GM21367 (cell line): ENCODE data around the gene MTREX.

Experiments
- ATAC-seq: cut with Tn5 transposase; IDR thresholded peaks from one replicate; pipeline ENCODE4 v1.9.1; 2021; ENCODE audit not compliant: unreplicated experiment

Gene MTREX

DNA sequence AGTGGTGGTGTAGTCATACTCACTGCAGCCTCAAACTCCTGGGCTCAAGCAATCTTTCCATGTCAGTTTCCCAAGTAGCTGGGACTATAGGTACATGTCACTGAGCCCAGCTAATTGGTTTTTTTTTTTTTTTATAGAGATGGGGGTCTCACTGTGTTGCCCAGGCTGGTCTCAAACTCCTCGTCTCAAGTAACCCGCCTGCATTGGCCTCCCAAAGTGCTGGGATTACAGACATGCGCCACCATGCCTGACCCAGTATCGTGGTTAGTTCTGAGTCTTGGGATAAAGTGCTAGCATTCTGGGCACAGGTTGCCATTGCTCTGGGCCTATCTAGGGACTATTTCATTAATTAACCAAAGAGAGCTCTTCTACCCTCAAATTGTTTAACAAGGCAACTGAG, 118.7 kb downstream of the MTREX start:
- no peak for ATAC-seq

GRCh38 chr5:55427157-55427556, 119.4 kb downstream of the MTREX start:
- no peak for ATAC-seq

DNA sequence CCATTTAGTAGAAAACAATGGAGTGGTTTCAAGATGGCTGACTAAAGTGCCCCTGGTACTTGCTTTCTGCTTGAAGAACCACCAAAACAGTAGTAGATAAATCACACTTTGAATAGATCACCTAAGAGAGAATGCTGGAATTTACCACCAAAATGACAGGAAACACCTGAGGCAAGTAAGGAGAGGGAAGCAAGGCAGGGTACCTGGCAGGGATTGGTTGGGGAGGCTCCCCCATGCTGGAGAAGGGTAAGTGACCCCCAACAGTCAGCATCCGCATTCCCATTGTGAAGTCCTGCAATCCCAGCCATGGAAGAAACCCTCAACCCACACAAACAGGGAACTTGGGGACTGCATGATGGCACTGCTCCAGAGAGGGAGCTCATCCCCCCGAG, 121.4 kb downstream of the MTREX start:
- ATAC-seq: no peak

DNA sequence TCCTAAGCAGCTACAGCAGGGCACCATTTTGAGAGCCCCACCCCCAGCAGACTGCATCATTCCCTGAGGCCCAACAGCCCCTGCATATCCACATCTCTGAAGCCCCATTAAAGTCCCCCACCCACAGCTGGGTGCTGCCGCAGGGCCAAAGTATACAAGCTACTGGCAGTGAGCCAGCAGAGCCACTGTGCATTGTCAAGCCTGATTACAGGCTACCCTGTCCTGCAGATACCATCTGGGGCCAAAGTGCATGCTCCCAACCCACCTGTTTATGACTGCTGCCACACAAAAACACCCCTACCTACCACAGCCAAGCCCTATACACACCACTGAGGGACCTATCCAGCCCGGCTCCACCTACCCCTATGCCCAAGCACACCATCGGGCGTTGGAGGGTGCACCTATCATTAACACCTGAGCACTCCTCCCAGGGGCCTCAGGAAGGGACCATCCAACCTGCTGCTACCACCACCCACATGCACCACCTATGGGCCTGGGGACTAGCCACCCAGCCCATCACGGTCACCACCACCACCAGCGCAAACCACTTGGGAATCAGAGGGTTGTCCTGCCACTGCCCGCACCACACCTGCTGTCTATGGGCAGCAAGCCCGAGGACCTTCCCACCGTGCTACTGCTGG, 121.9 kb downstream of the MTREX start:
- ATAC-seq: no peak

- ATAC-seq: no peak
These were observed 124.8 kb downstream of the MTREX start for GRCh38 chr5:55432549-55432948.

DNA sequence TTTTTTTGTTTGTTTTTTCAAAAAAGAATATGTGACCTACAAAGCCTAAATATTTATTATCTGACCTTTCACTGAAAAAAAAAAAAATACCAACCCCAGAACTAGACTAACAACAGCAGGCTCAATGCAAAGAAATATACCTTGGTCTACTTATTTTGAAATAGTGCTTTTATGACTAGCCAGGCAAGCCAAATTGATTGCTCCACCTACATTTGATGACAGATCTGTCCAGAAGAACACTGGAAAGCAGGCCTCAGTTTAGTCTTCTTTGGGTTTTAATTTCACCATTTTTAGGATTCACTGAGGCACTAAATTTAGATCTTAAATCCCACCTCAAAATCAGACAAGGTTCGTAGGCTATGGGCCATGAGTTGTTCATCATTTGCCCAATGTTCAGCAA, 129.7 kb downstream of the MTREX start:
- ATAC-seq: no peak

DNA sequence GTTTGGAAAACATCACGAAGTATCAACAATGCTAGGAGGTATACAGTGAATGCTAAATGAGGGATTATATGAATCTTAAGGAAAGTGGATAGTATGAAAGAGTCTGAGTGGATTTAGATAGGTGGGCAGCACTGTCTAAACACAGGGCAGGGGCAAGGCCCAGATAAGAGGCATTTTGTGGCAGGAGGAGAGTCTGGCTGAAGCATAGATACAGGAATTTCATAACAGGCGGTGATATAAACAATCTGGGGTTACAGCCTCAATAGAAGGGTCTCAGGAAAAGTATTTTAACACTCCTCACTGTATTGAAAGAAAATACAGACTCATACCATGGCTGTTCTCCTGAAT, 130.0 kb downstream of the MTREX start:
- ATAC-seq: no peak

DNA sequence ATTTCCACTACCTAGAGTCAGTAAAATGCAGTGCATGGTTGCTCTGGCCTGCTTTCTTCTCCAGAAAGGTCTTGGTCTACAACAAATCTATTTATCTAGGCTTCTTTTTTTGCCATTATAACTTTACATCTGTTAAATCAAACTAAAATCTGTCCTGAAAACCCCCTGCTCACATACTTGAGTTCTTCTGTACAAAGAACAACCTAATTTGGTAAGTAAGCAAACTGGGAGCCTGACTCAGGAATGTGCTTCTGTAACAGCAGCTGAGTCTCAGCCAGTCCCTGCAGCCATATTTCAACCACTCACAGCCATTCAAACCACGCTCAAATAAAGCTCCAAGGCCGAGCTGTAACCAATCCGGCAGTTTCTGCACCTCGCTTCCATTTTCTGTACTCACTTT, 131.2 kb downstream of the MTREX start:
- ATAC-seq: no peak

GRCh38 chr5:55440188-55440646, 132.4 kb downstream of the MTREX start:
- ATAC-seq: no peak

- no peak for ATAC-seq
These were observed 133.4 kb downstream of the MTREX start for GRCh38 chr5:55441107-55441771.

DNA sequence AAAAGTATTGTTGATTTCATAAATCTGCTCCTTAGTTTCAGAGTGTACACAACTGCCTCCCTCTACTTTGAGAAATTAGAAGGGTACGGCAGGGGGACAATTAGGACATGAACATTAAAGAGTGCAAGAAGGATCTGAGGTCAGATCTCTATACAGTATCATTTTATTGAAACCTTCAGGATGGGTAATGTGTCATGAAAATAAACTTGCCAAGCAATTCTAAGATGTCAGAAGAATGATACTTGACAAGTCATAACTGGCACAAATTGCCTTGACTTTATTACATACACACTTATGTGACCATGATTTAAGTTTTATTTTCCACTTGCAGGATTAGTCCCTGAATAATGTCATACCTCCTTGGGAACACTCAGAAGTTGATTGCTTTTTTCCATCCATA, 134.2 kb downstream of the MTREX start:
- no peak for ATAC-seq

- ATAC-seq: no peak
These were observed 138.0 kb downstream of the MTREX start for GRCh38 chr5:55445791-55446190.

DNA sequence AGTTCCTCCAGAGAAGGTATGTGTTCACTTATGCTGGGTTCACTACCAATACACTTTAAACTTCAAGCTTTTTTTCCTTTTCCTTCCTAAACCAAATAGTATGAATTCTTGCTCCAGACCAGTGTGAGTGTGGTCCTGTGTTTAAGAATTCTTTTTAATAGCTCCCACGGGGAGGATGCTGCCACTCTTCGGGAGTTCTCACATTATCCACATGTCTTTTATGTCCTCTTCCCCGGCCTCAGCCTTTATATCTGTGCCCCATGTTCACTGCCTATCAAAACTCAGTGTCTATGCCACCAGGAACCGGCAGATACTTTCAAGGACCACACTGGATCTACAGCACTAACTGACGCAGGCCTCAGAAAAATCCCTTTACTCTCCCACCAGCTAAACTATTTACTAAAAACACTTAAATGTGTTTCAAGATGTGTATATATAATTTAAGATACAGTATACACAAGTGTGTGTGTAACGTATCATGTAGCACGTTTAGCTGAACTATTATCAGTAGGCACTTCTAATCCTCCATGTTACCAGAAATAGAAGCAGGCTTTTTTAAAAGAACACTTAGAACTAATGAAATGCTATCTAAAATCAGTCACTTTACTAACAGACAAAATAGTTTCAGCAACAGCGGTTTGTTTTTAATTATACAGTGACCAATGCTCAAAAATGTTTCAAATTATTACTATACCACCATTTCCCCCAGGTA, 139.0 kb downstream of the MTREX start:
- no peak for ATAC-seq

DNA sequence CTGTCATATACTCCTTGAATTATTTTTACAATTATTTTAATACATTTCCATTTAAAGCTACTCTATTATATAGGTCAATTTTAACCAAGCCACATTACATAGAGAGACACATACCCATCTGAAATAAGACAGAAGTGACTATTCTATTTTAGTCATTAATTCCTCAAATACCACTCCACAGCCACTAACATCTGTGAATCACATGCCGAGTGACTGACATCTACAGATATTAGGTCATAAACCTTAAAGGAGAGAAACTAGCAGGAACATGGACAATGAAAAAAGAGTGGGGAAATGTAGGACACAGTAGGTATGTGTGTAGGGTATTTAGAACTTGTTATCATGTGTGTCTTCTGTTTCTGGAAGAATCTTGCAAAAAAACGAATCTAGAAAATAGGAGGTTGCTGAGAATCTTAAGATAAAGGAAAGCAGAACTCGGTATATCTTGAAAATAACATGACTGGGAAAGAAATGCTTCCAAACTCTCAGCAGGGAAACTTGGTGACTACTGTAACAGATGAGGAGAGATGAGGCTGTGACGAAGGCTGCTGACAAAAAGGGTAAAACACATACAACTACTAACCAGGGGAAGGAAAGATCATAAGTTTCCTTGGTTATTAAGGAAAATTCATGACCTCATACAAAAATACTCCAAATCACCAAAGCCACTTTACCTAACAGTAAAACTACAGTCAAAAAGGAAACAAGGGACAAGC, 142.4 kb downstream of the MTREX start:
- ATAC-seq: no peak

DNA sequence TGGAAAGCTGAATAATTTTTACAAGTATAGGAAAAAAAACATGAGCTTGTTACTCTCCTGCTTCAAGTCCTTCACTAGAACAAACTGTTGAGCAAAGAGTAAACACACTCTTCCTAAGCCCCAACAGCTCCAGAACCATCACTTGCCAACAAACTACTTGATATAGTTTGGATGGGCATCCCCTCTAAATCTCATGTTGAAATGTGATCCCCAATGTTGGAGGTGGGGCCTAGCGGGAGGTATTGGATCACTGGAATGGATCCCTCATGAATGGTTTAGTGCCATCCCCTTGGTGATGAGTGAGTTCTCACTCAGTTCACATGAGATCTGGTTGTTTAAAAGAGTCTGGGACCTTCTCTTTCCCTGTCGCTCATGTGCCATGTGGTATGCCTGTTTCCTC, 144.2 kb downstream of the MTREX start:
- ATAC-seq: no peak

DNA sequence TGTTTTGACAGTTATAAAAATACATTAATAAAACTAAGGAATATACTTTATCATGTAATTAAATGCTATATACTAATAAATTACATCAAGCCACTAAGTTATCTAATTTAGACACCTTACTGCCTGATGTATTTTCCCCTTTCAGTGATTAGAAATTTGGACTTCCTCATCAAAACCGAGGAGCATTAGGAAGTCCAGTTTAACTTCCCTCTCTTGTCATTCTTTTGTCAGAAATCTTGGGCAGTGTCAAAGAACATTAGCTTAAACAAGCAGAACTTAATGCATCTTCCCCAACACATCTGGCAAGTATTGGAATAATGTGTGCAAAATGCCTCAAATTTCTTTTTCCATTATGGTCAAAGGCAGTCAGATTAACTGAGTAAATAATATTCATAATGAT, 145.4 kb downstream of the MTREX start:
- no peak for ATAC-seq

- no peak for ATAC-seq
These were observed 146.5 kb downstream of the MTREX start for GRCh38 chr5:55454282-55454681.

GRCh38 chr5:55456216-55456895, 148.6 kb downstream of the MTREX start:
- ATAC-seq: no peak

DNA sequence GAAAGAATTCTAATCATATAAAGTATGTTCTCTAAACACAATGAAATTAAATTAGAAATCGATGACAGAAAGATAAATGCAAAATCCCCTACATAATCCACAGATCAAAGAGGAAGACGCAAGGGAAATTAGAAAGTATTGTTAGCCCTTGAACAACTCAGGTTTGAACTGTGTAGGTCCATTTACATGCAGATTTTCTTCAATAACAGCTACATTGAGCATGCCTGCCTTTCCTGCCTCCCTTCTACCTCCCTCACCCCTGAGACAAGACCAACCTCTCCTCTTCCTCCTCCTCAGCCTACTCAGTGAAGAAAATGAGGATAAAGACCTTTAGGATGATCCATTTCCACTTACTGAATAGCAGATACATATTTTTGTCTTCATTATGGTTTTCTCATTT, 151.8 kb downstream of the MTREX start:
- ATAC-seq: no peak

- ATAC-seq: no peak
These were observed 155.8 kb downstream of the MTREX start for GRCh38 chr5:55463613-55464012.

DNA sequence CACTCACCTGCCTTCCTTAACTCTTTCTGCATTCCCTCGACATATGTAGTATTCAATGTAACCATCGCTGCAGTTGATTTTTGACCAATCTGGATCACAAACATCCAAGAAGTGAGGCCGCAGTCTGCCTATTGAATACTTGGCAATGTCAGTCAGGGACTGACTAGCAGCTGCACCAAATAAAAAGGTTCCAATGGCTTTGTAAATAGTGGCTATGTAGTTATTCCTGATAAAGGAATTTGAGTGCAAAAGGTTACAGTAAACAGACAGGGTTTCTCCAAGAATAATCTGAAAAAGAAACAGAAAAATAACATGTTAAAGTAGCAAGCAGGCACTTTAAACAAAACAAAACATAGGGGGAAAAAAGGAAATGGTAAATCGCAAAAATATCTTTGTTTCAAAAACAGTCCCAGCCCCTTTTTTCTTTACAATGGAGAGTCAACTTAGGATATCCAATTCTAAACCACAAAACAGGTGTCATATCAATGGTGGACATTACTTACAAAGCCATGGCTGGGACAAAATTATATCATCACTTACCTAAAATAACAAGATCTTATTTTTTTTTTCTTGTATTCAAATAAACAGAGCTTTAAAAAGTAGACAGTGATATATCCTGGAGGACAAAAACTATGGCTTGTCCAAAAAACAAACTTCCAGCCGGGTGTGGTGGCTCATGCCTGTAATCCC, 160.2 kb downstream of the MTREX start:
- no peak for ATAC-seq
